ENCODE measurements around the gene WDR48.

DNA sequence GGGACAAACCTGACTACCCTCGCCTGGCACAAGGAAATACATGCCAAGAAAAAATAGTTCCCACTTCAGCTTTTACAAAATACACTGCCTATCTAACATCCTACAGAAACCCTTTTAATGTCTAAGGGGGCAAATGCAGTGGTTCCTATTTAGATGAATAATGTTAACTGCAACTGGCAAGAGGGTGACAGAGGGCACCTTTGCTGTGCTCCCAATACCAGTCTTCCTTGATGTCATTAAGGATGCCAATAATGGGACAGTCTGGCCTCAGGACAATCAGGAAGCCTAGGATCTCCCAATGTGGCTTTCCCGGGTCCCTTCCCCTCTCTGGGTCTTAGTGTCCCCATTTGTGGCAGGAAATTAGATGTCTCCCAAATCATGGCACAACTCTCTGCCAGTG, 87.6 kb downstream of the WDR48 start:
- TF ChIP-seq, protein P1, sequence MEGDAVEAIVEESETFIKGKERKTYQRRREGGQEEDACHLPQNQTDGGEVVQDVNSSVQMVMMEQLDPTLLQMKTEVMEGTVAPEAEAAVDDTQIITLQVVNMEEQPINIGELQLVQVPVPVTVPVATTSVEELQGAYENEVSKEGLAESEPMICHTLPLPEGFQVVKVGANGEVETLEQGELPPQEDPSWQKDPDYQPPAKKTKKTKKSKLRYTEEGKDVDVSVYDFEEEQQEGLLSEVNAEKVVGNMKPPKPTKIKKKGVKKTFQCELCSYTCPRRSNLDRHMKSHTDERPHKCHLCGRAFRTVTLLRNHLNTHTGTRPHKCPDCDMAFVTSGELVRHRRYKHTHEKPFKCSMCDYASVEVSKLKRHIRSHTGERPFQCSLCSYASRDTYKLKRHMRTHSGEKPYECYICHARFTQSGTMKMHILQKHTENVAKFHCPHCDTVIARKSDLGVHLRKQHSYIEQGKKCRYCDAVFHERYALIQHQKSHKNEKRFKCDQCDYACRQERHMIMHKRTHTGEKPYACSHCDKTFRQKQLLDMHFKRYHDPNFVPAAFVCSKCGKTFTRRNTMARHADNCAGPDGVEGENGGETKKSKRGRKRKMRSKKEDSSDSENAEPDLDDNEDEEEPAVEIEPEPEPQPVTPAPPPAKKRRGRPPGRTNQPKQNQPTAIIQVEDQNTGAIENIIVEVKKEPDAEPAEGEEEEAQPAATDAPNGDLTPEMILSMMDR (IDR thresholded peaks at IDR 0.05; ENCODE audit: borderline replicate concordance, extremely low read depth, low read length, poor library complexity, severe bottlenecking) = no peak
- TF ChIP-seq EZH2 (IDR thresholded peaks at IDR 0.05; ENCODE audit: borderline replicate concordance, low read depth, low read length, severe bottlenecking) = no peak
